ENCODE data around the gene OSBPL8.
A peak's percentile ranks its signal among the peaks of the same experiment; 100 is the strongest.
"Not testable (repeated sequence)": the region's sequence is repeated elsewhere in the genome, so short reads cannot be mapped to it uniquely, and the experiment has no call there.

Gene OSBPL8

GRCh38 chr12:76520348-76520747 lies 39.2 kb downstream of the OSBPL8 start:
- DNase-seq = no peak

GRCh38 chr12:76519538-76519937 lies 40.0 kb downstream of the OSBPL8 start:
- DNase-seq = no peak

- no peak for DNase-seq
Observed at GRCh38 chr12:76518699-76519098, 40.9 kb downstream of the OSBPL8 start.

- DNase-seq = no peak
Observed at GRCh38 chr12:76515271-76515670, 44.3 kb downstream of the OSBPL8 start.

GRCh38 chr12:76511116-76511716 lies 48.4 kb downstream of the OSBPL8 start:
- DNase-seq = not testable (repeated sequence)

GRCh38 chr12:76508128-76508980 lies 51.2 kb downstream of the OSBPL8 start:
- DNase-seq = no peak

GRCh38 chr12:76506149-76506548 lies 53.4 kb downstream of the OSBPL8 start:
- no peak for DNase-seq

- no peak for DNase-seq
Observed at GRCh38 chr12:76505050-76505449, 54.5 kb downstream of the OSBPL8 start.

- DNase-seq = no peak
Observed at GRCh38 chr12:76504606-76505005, 55.0 kb downstream of the OSBPL8 start.

- DNase-seq = no peak
Observed at GRCh38 chr12:76503957-76504356, 55.6 kb downstream of the OSBPL8 start.

GRCh38 chr12:76501390-76501789 lies 58.2 kb downstream of the OSBPL8 start:
- DNase-seq = no peak

- DNase-seq = not testable (repeated sequence)
Observed at GRCh38 chr12:76499136-76499535, 60.4 kb downstream of the OSBPL8 start.

- DNase-seq = no peak
Observed at GRCh38 chr12:76495556-76495955, 64.0 kb downstream of the OSBPL8 start.

- DNase-seq = no peak
Observed at GRCh38 chr12:76491292-76491691, 68.3 kb downstream of the OSBPL8 start.

GRCh38 chr12:76490763-76491162 lies 68.8 kb downstream of the OSBPL8 start:
- DNase-seq = no peak

- no peak for DNase-seq
Observed at GRCh38 chr12:76489737-76490136, 69.8 kb downstream of the OSBPL8 start.

- no peak for DNase-seq
Observed at GRCh38 chr12:76486011-76486410, 73.6 kb downstream of the OSBPL8 start.

GRCh38 chr12:76480796-76481195 lies 78.8 kb downstream of the OSBPL8 start:
- no peak for DNase-seq

GRCh38 chr12:76478045-76478444 lies 81.5 kb downstream of the OSBPL8 start:
- DNase-seq = no peak

GRCh38 chr12:76472862-76473261 lies 86.7 kb downstream of the OSBPL8 start:
- DNase-seq = peak; percentile 4

GRCh38 chr12:76471579-76471978 lies 88.0 kb downstream of the OSBPL8 start:
- DNase-seq = no peak

- no peak for DNase-seq
Observed at GRCh38 chr12:76470028-76470939, 89.3 kb downstream of the OSBPL8 start.

GRCh38 chr12:76464631-76465166 lies 94.9 kb downstream of the OSBPL8 start:
- DNase-seq = no peak
